Measurements from ENCODE around the gene TXLNG. TPM values are rescaled to one million over a fixed set of nuclear protein-coding genes. Genes with fewer than 3 reads are reported as not detected.

TXLNG gene
- total RNA-seq (ENCODE audit: low replicate concordance), result 26.6 and 37.1 TPM in 2 replicates

- DNase-seq (ENCODE audit: low spot score), result peak; percentile 100
- no peak for TF ChIP-seq EZH2 (IDR thresholded peaks at IDR 0.05)
- TF ChIP-seq CTCF (IDR thresholded peaks at IDR 0.05), result no peak
- TF ChIP-seq EZH2phosphoT487 (IDR thresholded peaks at IDR 0.05), result no peak
- H3K27me3 Mint-ChIP-seq (ENCODE audit: insufficient read depth, low read depth), result peaks cover 4% of the 10 kb centered on the region
- peak within 1 kb of the TSS; percentile 94 for H3K4me3 Mint-ChIP-seq
- H3K9ac ChIP-seq, result peak within 1 kb of the TSS; percentile 55
- H3K27ac ChIP-seq, result peak within 1 kb of the TSS; percentile 8
- H3K36me3 ChIP-seq, result peaks cover 6% of the 10 kb centered on the region
- peak within 1 kb of the TSS; percentile 82 for H2AFZ ChIP-seq (replicated peaks)
- H3K9me3 Mint-ChIP-seq, result no peaks in the 10 kb centered on the region
- H3K4me3 ChIP-seq, result peak within 1 kb of the TSS; percentile 66
- H3K9me3 ChIP-seq (ENCODE audit: low read depth), result no peaks in the 10 kb centered on the region
- peaks cover 59% of the 10 kb centered on the region for H3K79me2 ChIP-seq (ENCODE audit: low read depth)
- peak within 1 kb of the TSS; percentile 87 for H3K4me2 ChIP-seq
- H3K27me3 ChIP-seq, result no peaks in the 10 kb centered on the region
- H3K36me3 Mint-ChIP-seq, result peaks cover 4% of the 10 kb centered on the region
- peak within 1 kb of the TSS; percentile 9 for H3K27ac Mint-ChIP-seq
- no peaks in the 10 kb centered on the region for H3F3A ChIP-seq (ENCODE audit: low read depth)
- peaks cover 31% of the 10 kb centered on the region for H4K20me1 ChIP-seq (ENCODE audit: low read depth)
- H3K4me1 Mint-ChIP-seq, result peaks cover 16% of the 10 kb centered on the region
- H3K4me1 ChIP-seq, result peaks cover 5% of the 10 kb centered on the region
These were observed at the start of gene TXLNG for GRCh38 chrX:16786139-16786790. Gene TXLNG (plus strand): TSS chrX:16786466. CDS start chrX:16786488, 22 bp downstream.

- Mint-ChIP-seq H3K27me3 (ENCODE audit: insufficient read depth, low read depth) (no peaks in the 10 kb centered on the region), H3K4me1 (peaks cover 13% of the 10 kb centered on the region), H3K4me3 (no peak overlapping the region), H3K36me3 (peaks cover 27% of the 10 kb centered on the region), H3K9me3 (no peaks in the 10 kb centered on the region), H3K27ac (no peak overlapping the region)
- TF ChIP-seq EZH2phosphoT487 (IDR thresholded peaks at IDR 0.05) (no peak), EZH2 (IDR thresholded peaks at IDR 0.05) (no peak), CTCF (IDR thresholded peaks at IDR 0.05) (no peak)
- peaks cover 8% of the 10 kb centered on the region for H4K20me1 ChIP-seq (ENCODE audit: low read depth)
- no peak for DNase-seq (ENCODE audit: low spot score)
- no peak overlapping the region for H3K9ac ChIP-seq
- H3K4me3 ChIP-seq, result no peak overlapping the region
- H3K4me2 ChIP-seq, result no peak overlapping the region
- no peaks in the 10 kb centered on the region for H3K9me3 ChIP-seq (ENCODE audit: low read depth)
- H3K27me3 ChIP-seq, result no peaks in the 10 kb centered on the region
- H2AFZ ChIP-seq (replicated peaks), result no peak overlapping the region
- H3F3A ChIP-seq (ENCODE audit: low read depth), result peaks cover 17% of the 10 kb centered on the region
- peaks cover 13% of the 10 kb centered on the region for H3K4me1 ChIP-seq
- H3K27ac ChIP-seq, result no peak overlapping the region
- H3K36me3 ChIP-seq, result peaks cover 16% of the 10 kb centered on the region
- peaks cover 30% of the 10 kb centered on the region for H3K79me2 ChIP-seq (ENCODE audit: low read depth)
These were observed 49.2 kb upstream of the TXLNG start for GRCh38 chrX:16737024-16737423.

DNA sequence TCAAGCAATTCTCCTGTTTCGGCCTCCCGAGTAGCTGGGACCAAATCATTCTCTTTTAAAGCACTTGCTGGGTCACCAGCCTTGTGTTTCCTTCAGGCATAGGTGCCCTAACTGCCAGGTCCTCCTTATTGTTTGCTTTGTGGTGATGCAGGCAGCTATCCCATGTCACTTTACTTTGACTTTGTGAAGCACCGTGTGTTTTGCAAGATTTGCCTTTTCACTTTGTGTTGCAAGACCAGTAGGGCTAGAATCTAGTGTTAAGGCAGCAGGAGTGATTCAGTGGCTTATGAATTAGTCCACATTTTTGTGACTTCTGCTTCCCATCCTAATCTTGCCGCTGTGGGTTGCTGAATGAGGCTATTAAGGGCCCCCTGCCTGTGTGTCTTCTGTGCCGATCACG, 46.7 kb upstream of the TXLNG start:
- Mint-ChIP-seq H3K4me1 (peaks cover 13% of the 10 kb centered on the region), H3K27me3 (ENCODE audit: insufficient read depth, low read depth) (no peaks in the 10 kb centered on the region), H3K9me3 (no peaks in the 10 kb centered on the region), H3K36me3 (peaks cover 34% of the 10 kb centered on the region), H3K27ac (peak overlapping the region; percentile 16), H3K4me3 (no peak overlapping the region)
- Histone ChIP-seq H3F3A (ENCODE audit: low read depth) (peaks cover 17% of the 10 kb centered on the region), H3K36me3 (peaks cover 16% of the 10 kb centered on the region), H2AFZ (replicated peaks) (no peak overlapping the region), H3K79me2 (ENCODE audit: low read depth) (peaks cover 6% of the 10 kb centered on the region), H4K20me1 (ENCODE audit: low read depth) (peaks cover 8% of the 10 kb centered on the region), H3K4me3 (no peak overlapping the region), H3K4me1 (peaks cover 13% of the 10 kb centered on the region), H3K4me2 (peak overlapping the region; percentile 56), H3K9me3 (ENCODE audit: low read depth) (no peaks in the 10 kb centered on the region), H3K27ac (peak overlapping the region; percentile 81), H3K9ac (no peak overlapping the region), H3K27me3 (no peaks in the 10 kb centered on the region)
- peak; percentile 66 for DNase-seq (ENCODE audit: low spot score)
- TF ChIP-seq EZH2phosphoT487 (IDR thresholded peaks at IDR 0.05) (no peak), EZH2 (IDR thresholded peaks at IDR 0.05) (no peak)
